Sigmoid colon (tissue), 7 donors: ENCODE measurements around the gene OR52E6. TPM values are rescaled to one million over a fixed set of nuclear protein-coding genes. Genes with fewer than 3 reads are reported as not detected.

ENCODE experiments used
- DNase-seq: peaks from one replicate; pipeline ENCODE4 v3.0.0-alpha.2; 2019
- H3K27ac ChIP-seq, 4 donors: fragments of 200-600 bp; sonication (generic); one replicate each; pipeline ENCODE4 v1.5.1; 2016 to 2019; ENCODE audit warnings: mild to moderate bottlenecking in 1 of 4
- H3K27me3 ChIP-seq, 3 donors: fragments of 200-600 bp; sonication (generic); one replicate each; pipeline ENCODE4 v1.5.1; 2019; ENCODE audit warnings: mild to moderate bottlenecking in 1 of 3
- H3K36me3 ChIP-seq, 4 donors: fragments of 200-600 bp; sonication (generic); one replicate each; pipeline ENCODE4 v1.5.1; 2016 to 2019
- H3K4me1 ChIP-seq, 4 donors: fragments of 200-600 bp; sonication (generic); one replicate each; pipeline ENCODE4 v1.5.1; 2017 to 2019
- H3K4me3 ChIP-seq, 4 donors: fragments of 200-600 bp; sonication (generic); one replicate each; pipeline ENCODE4 v1.5.1; 2017 to 2019; ENCODE audit warnings: mild to moderate bottlenecking in 2 of 4, moderate library complexity in 1 of 4
- H3K9me3 ChIP-seq, 4 donors: fragments of 200-600 bp in 3 of 4; sonication (generic) in 3 of 4; one replicate each; pipeline versions ENCODE4 v1.5.1 to v1.6.1; 2013 to 2019
- EP300 ChIP-seq, 4 donors: sonication (generic); formaldehyde crosslinking; IDR thresholded peaks; one replicate each; pipeline ENCODE4 v1.6.1; 2017; ENCODE audit warnings: antibody characterized with exemption in 4 of 4
- POLR2A ChIP-seq, 2 donors: fragments of 450-650 bp; IDR thresholded peaks; one replicate each; pipeline ENCODE4 v1.6.1; 2016; ENCODE audit warnings: antibody characterized with exemption in 2 of 2, mild to moderate bottlenecking in 2 of 2, moderate library complexity in 2 of 2
- POLR2AphosphoS5 ChIP-seq, 4 donors: sonication (generic); formaldehyde crosslinking; IDR thresholded peaks; one replicate each; pipeline ENCODE4 v1.6.1; 2017; ENCODE audit warnings: antibody characterized with exemption in 4 of 4
- WGBS, 2 donors: extraction: QIAGEN DNeasy Blood & Tissue Kit; methylation state at CpG; one replicate each; pipeline ENCODE4 v1.1.7; 2013; 5-methylcytosine and 5-hydroxymethylcytosine counted together
- intact Hi-C: fragments of 100-400 bp; cut with DNase I; formaldehyde crosslinking; loops from one replicate; pipeline ENCODE4 v1.15.1; 2023
- polyA plus RNA-seq, 3 donors: library from polyadenylated mRNA; stranded (reverse); fragments of 200-250 nt; gene quantifications; one replicate each; pipeline ENCODE4 v1.2.3, GENCODE V29; 2013
- total RNA-seq, 4 donors: library from RNA; depleted of rRNA; stranded (reverse); fragments of >200 nt; gene quantifications; one replicate each; pipeline ENCODE4 v1.1.0, GENCODE V29; 2016
- TF ChIP-seq, protein P1 (sequence below), 4 experiments: fragments of 450-650 bp in 3 of 4; fragments of 200-600 bp in 1 of 4; IDR thresholded peaks; one replicate each; pipeline ENCODE4 v1.5.1; 2016 to 2019; ENCODE audit warnings: antibody characterized with exemption in 4 of 4, mild to moderate bottlenecking in 3 of 4, moderate library complexity in 2 of 4
- donor health status: healthy with polysubstance abuse.
- donor health status: Bipolar disorder and iron deficiency.
- donor health status: healthy.

The OR52E6 gene
- total and polyA plus RNA-seq, 7 donors = not detected

DNA sequence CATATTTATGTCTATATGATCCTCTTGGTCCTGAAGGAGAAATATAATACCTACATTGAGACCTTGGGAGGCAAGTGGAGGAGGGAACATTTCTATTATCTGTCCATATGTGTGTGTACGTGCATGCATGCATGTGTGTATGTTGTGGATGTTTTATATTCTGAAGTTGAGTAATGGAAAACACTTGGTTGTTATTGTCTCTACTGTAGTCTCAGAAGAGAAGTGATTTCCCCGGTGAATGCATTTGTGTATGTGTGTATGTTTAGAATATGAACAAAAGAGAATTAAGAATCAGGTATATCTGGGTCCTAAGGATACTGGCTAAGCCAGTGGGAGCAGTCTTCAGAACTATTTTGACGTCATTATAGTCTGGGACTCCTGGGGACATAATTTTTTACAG lies 50.5 kb downstream of the OR52E6 start, which contains the start of gene OR52N1:
OR52N1 (minus strand) TSS at position 101 of the 400 bp plus-strand sequence. CDS start 2,449 bp downstream, outside the sequence.
- Histone ChIP-seq H3K4me3 (no peak within 1 kb of the TSS), H3K9me3 (peaks cover 0 to 2% (median 0%) of the 10 kb centered on the region in 4 donors), H3K27me3 (no peaks in the 10 kb centered on the region), H3K4me1 (no peaks in the 10 kb centered on the region), H3K36me3 (no peaks in the 10 kb centered on the region), H3K27ac (no peak within 1 kb of the TSS)
- intact Hi-C loops = no loop called here
- TF ChIP-seq POLR2A (IDR thresholded peaks at IDR 0.05) (no peak), POLR2AphosphoS5 (IDR thresholded peaks at IDR 0.05) (no peak), EP300 (IDR thresholded peaks at IDR 0.05) (no peak)
- TF ChIP-seq, protein P1, sequence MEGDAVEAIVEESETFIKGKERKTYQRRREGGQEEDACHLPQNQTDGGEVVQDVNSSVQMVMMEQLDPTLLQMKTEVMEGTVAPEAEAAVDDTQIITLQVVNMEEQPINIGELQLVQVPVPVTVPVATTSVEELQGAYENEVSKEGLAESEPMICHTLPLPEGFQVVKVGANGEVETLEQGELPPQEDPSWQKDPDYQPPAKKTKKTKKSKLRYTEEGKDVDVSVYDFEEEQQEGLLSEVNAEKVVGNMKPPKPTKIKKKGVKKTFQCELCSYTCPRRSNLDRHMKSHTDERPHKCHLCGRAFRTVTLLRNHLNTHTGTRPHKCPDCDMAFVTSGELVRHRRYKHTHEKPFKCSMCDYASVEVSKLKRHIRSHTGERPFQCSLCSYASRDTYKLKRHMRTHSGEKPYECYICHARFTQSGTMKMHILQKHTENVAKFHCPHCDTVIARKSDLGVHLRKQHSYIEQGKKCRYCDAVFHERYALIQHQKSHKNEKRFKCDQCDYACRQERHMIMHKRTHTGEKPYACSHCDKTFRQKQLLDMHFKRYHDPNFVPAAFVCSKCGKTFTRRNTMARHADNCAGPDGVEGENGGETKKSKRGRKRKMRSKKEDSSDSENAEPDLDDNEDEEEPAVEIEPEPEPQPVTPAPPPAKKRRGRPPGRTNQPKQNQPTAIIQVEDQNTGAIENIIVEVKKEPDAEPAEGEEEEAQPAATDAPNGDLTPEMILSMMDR (IDR thresholded peaks at IDR 0.05) = no peak
- DNase-seq = no peak
- WGBS, 2 donors = 70 to 82% methylated on average over 3 of the region's 3 CpGs

Other genes starting within 250 kb of the OR52E6 start
- gene TRIM6, start 245.3 kb downstream of the OR52E6 start, total RNA-seq = 1 to 10 TPM; 3.5 to 5.5 (median 4.8) TPM
- 1 to 10 TPM in 2 of 3 donors, under 1 TPM in 1; 0.60 to 1.2 (median 1.0) TPM for gene TRIM6, start 245.3 kb downstream of the OR52E6 start, polyA plus RNA-seq
- 10 to 100 TPM in 1 of 4 donors, 1 to 10 TPM in 3; 3.5 to 10.2 (median 7.3) TPM for gene TRIM34, start 216.9 kb downstream of the OR52E6 start, total RNA-seq
- gene TRIM34, start 216.9 kb downstream of the OR52E6 start, polyA plus RNA-seq = 1 to 10 TPM; 3.6 to 9.1 (median 7.4) TPM
- 10 to 100 TPM; 11.7 to 29.9 (median 14.3) TPM for gene TRIM5, start 156.8 kb downstream of the OR52E6 start, total RNA-seq
- gene TRIM5, start 156.8 kb downstream of the OR52E6 start, polyA plus RNA-seq = 10 to 100 TPM in 1 of 3 donors, 1 to 10 TPM in 2; 5.4 to 12.4 (median 7.2) TPM
- 10 to 100 TPM; 21.1 to 64.8 (median 40.5) TPM for gene TRIM22, start 152.1 kb downstream of the OR52E6 start, total RNA-seq
- 100 to 1,000 TPM in 1 of 3 donors, 1 to 10 TPM in 2; 6.6 to 106 (median 7.9) TPM for gene TRIM22, start 152.1 kb downstream of the OR52E6 start, polyA plus RNA-seq
- gene OR56B1, start 105.4 kb downstream of the OR52E6 start, total RNA-seq = under 1 TPM in 2 of 4 donors, not detected in 2; under 0.01 to 0.83 TPM
- under 1 TPM in 1 of 3 donors, not detected in 2; 0.12 TPM for gene OR56B1, start 105.4 kb downstream of the OR52E6 start, polyA plus RNA-seq
- gene OR52N4, start 87.7 kb downstream of the OR52E6 start, total RNA-seq = 1 to 10 TPM in 1 of 4 donors, not detected in 3; 1.8 TPM
- under 1 TPM in 1 of 3 donors, not detected in 2; 0.60 TPM for gene OR52N4, start 87.7 kb downstream of the OR52E6 start, polyA plus RNA-seq
- not detected for gene OR52N5, start 58.5 kb downstream of the OR52E6 start, total RNA-seq
- gene OR52N5, start 58.5 kb downstream of the OR52E6 start, polyA plus RNA-seq = not detected
- not detected for gene OR52N1, start 50.6 kb downstream of the OR52E6 start, total RNA-seq
- gene OR52N1, start 50.6 kb downstream of the OR52E6 start, polyA plus RNA-seq = not detected
- gene OR52N2, start 33.0 kb downstream of the OR52E6 start, total RNA-seq = not detected
- under 1 TPM in 1 of 3 donors, not detected in 2; 0.10 TPM for gene OR52N2, start 33.0 kb downstream of the OR52E6 start, polyA plus RNA-seq
- gene OR52E8, start 15.8 kb upstream of the OR52E6 start, total RNA-seq = not detected
- not detected for gene OR52E8, start 15.8 kb upstream of the OR52E6 start, polyA plus RNA-seq
- gene OR52E4, start 38.7 kb upstream of the OR52E6 start, total RNA-seq = not detected
- not detected for gene OR52E4, start 38.7 kb upstream of the OR52E6 start, polyA plus RNA-seq
- gene OR52E5, start 51.3 kb upstream of the OR52E6 start, total RNA-seq = not detected
- not detected for gene OR52E5, start 51.3 kb upstream of the OR52E6 start, polyA plus RNA-seq
- gene OR56A3, start 100.4 kb upstream of the OR52E6 start, total RNA-seq = not detected
- gene OR56A3, start 100.4 kb upstream of the OR52E6 start, polyA plus RNA-seq = not detected
- not detected for gene OR56A5, start 126.6 kb upstream of the OR52E6 start, total RNA-seq
- gene OR56A5, start 126.6 kb upstream of the OR52E6 start, polyA plus RNA-seq = not detected
- not detected for gene OR52L1, start 145.1 kb upstream of the OR52E6 start, total RNA-seq
- not detected for gene OR52L1, start 145.1 kb upstream of the OR52E6 start, polyA plus RNA-seq
- gene OR56A4, start 165.0 kb upstream of the OR52E6 start, total RNA-seq = not detected
- gene OR56A4, start 165.0 kb upstream of the OR52E6 start, polyA plus RNA-seq = not detected
- gene OR56A1, start 188.9 kb upstream of the OR52E6 start, total RNA-seq = under 1 TPM in 1 of 4 donors, not detected in 3; under 0.01 TPM
- not detected for gene OR56A1, start 188.9 kb upstream of the OR52E6 start, polyA plus RNA-seq